Neural progenitor cell (in vitro differentiated cells): ENCODE results near the gene TBX18. TPM values are rescaled to one million over a fixed set of nuclear protein-coding genes. Genes with fewer than 3 reads are reported as not detected.
A peak's percentile ranks its signal among the peaks of the same experiment; 100 is the strongest.

Source experiments
- DNase-seq: peaks from one replicate; pipeline ENCODE4 v3.0.0-alpha.2; 2016; ENCODE audit warnings: low spot score
- H2AFZ ChIP-seq: fragments of 200-600 bp; sonication (generic); replicated peaks from 2 replicates; pipeline ENCODE4 v1.6.1; 2016; ENCODE audit warnings: antibody characterized with exemption
- H3F3A ChIP-seq: fragments of 200-600 bp; sonication (generic); 2 replicates; pipeline ENCODE4 v1.6.1; 2016; ENCODE audit warnings: antibody characterized with exemption, low read depth
- H3K27ac ChIP-seq: fragments of 200-600 bp; sonication (generic); 2 replicates; pipeline ENCODE4 v1.5.1; 2016; ENCODE audit warnings: mild to moderate bottlenecking
- H3K27me3 ChIP-seq: fragments of 200-600 bp; sonication (generic); 2 replicates; pipeline ENCODE4 v1.6.1; 2016; ENCODE audit warnings: mild to moderate bottlenecking, moderate library complexity
- H3K36me3 ChIP-seq: fragments of 200-600 bp; sonication (generic); 2 replicates; pipeline ENCODE4 v1.5.1; 2016
- H3K4me1 ChIP-seq: fragments of 200-600 bp; sonication (generic); 2 replicates; pipeline ENCODE4 v1.6.1; 2016; ENCODE audit warnings: mixed run types
- H3K4me2 ChIP-seq: fragments of 200-600 bp; sonication (generic); 2 replicates; pipeline ENCODE4 v1.6.1; 2016
- H3K4me3 ChIP-seq: fragments of 200-600 bp; sonication (generic); 2 replicates; pipeline ENCODE4 v1.5.1; 2016
- H3K79me2 ChIP-seq: fragments of 200-600 bp; sonication (generic); 2 replicates; pipeline ENCODE4 v1.6.1; 2016; ENCODE audit warnings: low read depth
- H3K9ac ChIP-seq: fragments of 200-600 bp; sonication (generic); 2 replicates; pipeline ENCODE4 v1.6.1; 2016
- H3K9me3 ChIP-seq: fragments of 200-600 bp; sonication (generic); 2 replicates; pipeline ENCODE4 v1.5.1; 2016; ENCODE audit warnings: low read depth
- H4K20me1 ChIP-seq: fragments of 200-600 bp; sonication (generic); 2 replicates; pipeline ENCODE4 v1.6.1; 2016; ENCODE audit warnings: low read depth
- H3K27ac Mint-ChIP-seq: 3 replicates; pipeline ENCODE4 v1.8.0; 2021; ENCODE audit warnings: mixed read lengths
- H3K27me3 Mint-ChIP-seq: 2 replicates; pipeline ENCODE4 v1.8.0; 2022; ENCODE audit warnings: low read depth, mild to moderate bottlenecking, inconsistent platforms, moderate library complexity, mixed read lengths; ENCODE audit not compliant: insufficient read depth
- H3K36me3 Mint-ChIP-seq: 3 replicates; pipeline ENCODE4 v1.8.0; 2021; ENCODE audit warnings: mixed read lengths
- H3K4me1 Mint-ChIP-seq: 3 replicates; pipeline ENCODE4 v1.8.0; 2021; ENCODE audit warnings: mixed read lengths
- H3K4me3 Mint-ChIP-seq: 3 replicates; pipeline ENCODE4 v1.8.0; 2021; ENCODE audit warnings: mild to moderate bottlenecking, moderate library complexity, mixed read lengths
- H3K9me3 Mint-ChIP-seq: 3 replicates; pipeline ENCODE4 v1.8.0; 2020; ENCODE audit warnings: mixed read lengths
- EZH2 ChIP-seq: fragments of 200-600 bp; sonication (generic); IDR thresholded peaks from 2 replicates; pipeline ENCODE4 v1.6.1; 2017; ENCODE audit warnings: antibody characterized with exemption, mild to moderate bottlenecking, moderate library complexity
- EZH2phosphoT487 ChIP-seq: fragments of 200-600 bp; sonication (generic); IDR thresholded peaks from 2 replicates; pipeline ENCODE4 v1.6.1; 2017; ENCODE audit warnings: antibody characterized with exemption
- total RNA-seq: library from RNA; depleted of rRNA; stranded (reverse); fragments of >200 nt; gene quantifications from 2 replicates; pipeline ENCODE4 v1.2.3, GENCODE V29; 2015; ENCODE audit warnings: low replicate concordance
- TF ChIP-seq, protein P1 (sequence below): fragments of 200-600 bp; sonication (generic); IDR thresholded peaks from 2 replicates; pipeline ENCODE4 v1.5.1; 2017; ENCODE audit warnings: antibody characterized with exemption, mild to moderate bottlenecking

The TBX18 gene
- total RNA-seq, 1 donor from 2014 or later, result not detected

DNA sequence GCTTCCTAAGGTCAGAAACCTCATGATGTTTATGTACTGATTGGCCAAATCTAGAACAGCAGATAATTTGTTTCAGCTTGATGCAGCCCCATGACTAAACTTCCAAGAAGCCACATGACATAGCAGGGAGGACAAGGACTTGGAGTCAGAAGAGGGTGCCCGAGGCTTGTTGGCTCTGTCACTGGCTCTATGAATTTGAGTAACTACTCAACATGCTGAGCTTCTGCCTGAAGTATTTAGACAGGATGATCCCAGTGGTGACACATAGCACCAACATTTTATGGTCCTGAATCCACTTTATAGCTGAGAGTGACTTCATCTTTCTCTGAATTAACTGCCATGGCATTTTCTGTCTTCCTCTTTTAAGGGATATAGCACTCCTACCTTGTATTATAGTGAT is 13.5 kb upstream of the TBX18 start:
- H3K36me3 ChIP-seq, result no peaks in the 10 kb centered on the region
- H3K79me2 ChIP-seq, result no peaks in the 10 kb centered on the region
- no peak overlapping the region for H2AFZ ChIP-seq
- H3K27ac Mint-ChIP-seq, result no peak overlapping the region
- no peaks in the 10 kb centered on the region for H3K4me1 ChIP-seq
- H4K20me1 ChIP-seq, result peaks cover 8% of the 10 kb centered on the region
- no peaks in the 10 kb centered on the region for H3K9me3 ChIP-seq
- H3K27me3 Mint-ChIP-seq, result peaks cover 52% of the 10 kb centered on the region
- H3K9ac ChIP-seq, result no peak overlapping the region
- TF ChIP-seq, protein P1, sequence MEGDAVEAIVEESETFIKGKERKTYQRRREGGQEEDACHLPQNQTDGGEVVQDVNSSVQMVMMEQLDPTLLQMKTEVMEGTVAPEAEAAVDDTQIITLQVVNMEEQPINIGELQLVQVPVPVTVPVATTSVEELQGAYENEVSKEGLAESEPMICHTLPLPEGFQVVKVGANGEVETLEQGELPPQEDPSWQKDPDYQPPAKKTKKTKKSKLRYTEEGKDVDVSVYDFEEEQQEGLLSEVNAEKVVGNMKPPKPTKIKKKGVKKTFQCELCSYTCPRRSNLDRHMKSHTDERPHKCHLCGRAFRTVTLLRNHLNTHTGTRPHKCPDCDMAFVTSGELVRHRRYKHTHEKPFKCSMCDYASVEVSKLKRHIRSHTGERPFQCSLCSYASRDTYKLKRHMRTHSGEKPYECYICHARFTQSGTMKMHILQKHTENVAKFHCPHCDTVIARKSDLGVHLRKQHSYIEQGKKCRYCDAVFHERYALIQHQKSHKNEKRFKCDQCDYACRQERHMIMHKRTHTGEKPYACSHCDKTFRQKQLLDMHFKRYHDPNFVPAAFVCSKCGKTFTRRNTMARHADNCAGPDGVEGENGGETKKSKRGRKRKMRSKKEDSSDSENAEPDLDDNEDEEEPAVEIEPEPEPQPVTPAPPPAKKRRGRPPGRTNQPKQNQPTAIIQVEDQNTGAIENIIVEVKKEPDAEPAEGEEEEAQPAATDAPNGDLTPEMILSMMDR, result no peak
- TF ChIP-seq EZH2 (no peak), EZH2phosphoT487 (no peak)
- peaks cover 99% of the 10 kb centered on the region for H3K27me3 ChIP-seq
- H3K4me3 ChIP-seq, result no peak overlapping the region
- peaks cover 6% of the 10 kb centered on the region for H3K4me1 Mint-ChIP-seq
- H3K4me2 ChIP-seq, result no peak overlapping the region
- no peaks in the 10 kb centered on the region for H3K9me3 Mint-ChIP-seq
- H3K36me3 Mint-ChIP-seq, result no peaks in the 10 kb centered on the region
- no peak overlapping the region for H3K27ac ChIP-seq
- DNase-seq, result no peak
- H3F3A ChIP-seq, result peaks cover 11% of the 10 kb centered on the region
- H3K4me3 Mint-ChIP-seq, result no peak overlapping the region

DNA sequence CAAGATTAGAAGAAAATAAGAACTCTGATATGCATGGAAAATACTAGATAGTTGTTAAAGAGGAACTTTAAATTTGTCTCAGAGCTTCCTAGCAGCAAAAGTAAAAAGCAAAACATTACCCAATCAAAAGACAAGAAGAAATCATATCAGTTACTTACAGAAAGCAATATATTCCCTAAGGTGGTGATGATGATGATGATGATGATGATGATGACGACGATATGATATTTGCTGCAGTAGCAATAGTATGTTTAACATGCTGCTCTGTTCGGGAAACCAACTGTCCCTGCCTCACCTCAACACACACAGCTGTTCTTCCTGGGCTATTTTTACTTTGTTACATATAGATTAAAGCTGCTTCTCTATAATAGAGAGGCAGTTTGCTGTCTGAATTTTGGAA is 12.0 kb upstream of the TBX18 start:
- peaks cover 100% of the 10 kb centered on the region for H3K27me3 ChIP-seq
- no peak overlapping the region for H3K27ac ChIP-seq
- H3K27me3 Mint-ChIP-seq, result peaks cover 65% of the 10 kb centered on the region
- H3K27ac Mint-ChIP-seq, result no peak overlapping the region
- no peaks in the 10 kb centered on the region for H3K36me3 ChIP-seq
- H3K4me1 ChIP-seq, result no peaks in the 10 kb centered on the region
- peaks cover 23% of the 10 kb centered on the region for H4K20me1 ChIP-seq
- no peak overlapping the region for H3K4me3 Mint-ChIP-seq
- H3K36me3 Mint-ChIP-seq, result no peaks in the 10 kb centered on the region
- H3K9me3 Mint-ChIP-seq, result no peaks in the 10 kb centered on the region
- peaks cover 11% of the 10 kb centered on the region for H3K4me1 Mint-ChIP-seq
- no peak overlapping the region for H3K4me2 ChIP-seq
- H3K9ac ChIP-seq, result no peak overlapping the region
- H3K9me3 ChIP-seq, result no peaks in the 10 kb centered on the region
- no peak overlapping the region for H3K4me3 ChIP-seq
- no peak for DNase-seq
- no peaks in the 10 kb centered on the region for H3K79me2 ChIP-seq
- TF ChIP-seq EZH2phosphoT487, result no peak
- no peak for TF ChIP-seq EZH2
- TF ChIP-seq, protein P1, result no peak
- H3F3A ChIP-seq, result peaks cover 22% of the 10 kb centered on the region
- H2AFZ ChIP-seq, result no peak overlapping the region

DNA sequence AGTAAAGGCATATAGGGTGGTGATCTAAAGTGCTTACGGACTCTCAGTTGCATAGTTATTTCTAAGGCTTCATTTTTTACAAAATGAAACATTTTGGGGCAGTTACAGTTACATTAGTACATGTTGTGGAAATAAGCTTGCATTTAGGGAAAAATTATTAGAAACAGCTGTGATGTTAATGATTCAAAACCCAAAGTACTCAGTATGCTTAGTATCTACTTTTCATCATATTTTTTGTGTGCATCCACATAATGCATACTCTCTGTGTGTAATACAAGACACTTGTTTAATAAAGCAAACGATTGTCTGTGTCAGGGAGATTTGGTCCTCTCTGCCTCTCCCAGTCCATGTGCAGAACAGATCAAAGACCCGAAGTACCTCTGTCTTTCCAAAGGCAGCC is 11.4 kb upstream of the TBX18 start:
- H3K4me3 Mint-ChIP-seq, result no peak overlapping the region
- Histone ChIP-seq H3K27me3 (peaks cover 100% of the 10 kb centered on the region), H3K4me3 (no peak overlapping the region), H3K9me3 (no peaks in the 10 kb centered on the region), H3F3A (peaks cover 22% of the 10 kb centered on the region), H3K4me1 (no peaks in the 10 kb centered on the region), H4K20me1 (peaks cover 30% of the 10 kb centered on the region), H3K9ac (no peak overlapping the region), H3K27ac (no peak overlapping the region), H3K79me2 (no peaks in the 10 kb centered on the region), H2AFZ (no peak overlapping the region), H3K4me2 (no peak overlapping the region), H3K36me3 (no peaks in the 10 kb centered on the region)
- H3K4me1 Mint-ChIP-seq, result peaks cover 11% of the 10 kb centered on the region
- no peak for DNase-seq
- no peak for TF ChIP-seq EZH2phosphoT487
- no peak for TF ChIP-seq EZH2
- TF ChIP-seq, protein P1, result no peak
- H3K27ac Mint-ChIP-seq, result no peak overlapping the region
- H3K27me3 Mint-ChIP-seq, result peaks cover 70% of the 10 kb centered on the region
- no peaks in the 10 kb centered on the region for H3K36me3 Mint-ChIP-seq
- no peaks in the 10 kb centered on the region for H3K9me3 Mint-ChIP-seq

DNA sequence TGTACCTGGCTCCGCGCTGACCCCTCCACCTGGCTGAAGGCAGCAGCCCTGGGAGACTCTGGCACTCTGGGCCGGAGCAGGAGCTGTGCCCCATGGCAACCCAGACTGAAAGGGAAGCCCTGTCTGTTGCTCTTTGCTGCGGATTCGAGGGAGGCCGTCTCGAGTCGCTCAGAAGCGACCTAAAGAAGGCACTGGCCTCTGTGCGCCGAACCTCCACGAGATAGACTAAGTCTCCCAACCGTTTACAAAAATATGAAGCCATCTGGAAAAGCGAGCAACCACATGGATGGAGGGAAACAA is 10.5 kb upstream of the TBX18 start:
- Mint-ChIP-seq H3K4me3 (peak overlapping the region; percentile 62), H3K9me3 (no peaks in the 10 kb centered on the region), H3K27ac (no peak overlapping the region), H3K27me3 (peaks cover 74% of the 10 kb centered on the region), H3K36me3 (no peaks in the 10 kb centered on the region), H3K4me1 (peaks cover 11% of the 10 kb centered on the region)
- Histone ChIP-seq H3K9me3 (no peaks in the 10 kb centered on the region), H3K36me3 (no peaks in the 10 kb centered on the region), H3F3A (peaks cover 22% of the 10 kb centered on the region), H2AFZ (no peak overlapping the region), H3K4me1 (no peaks in the 10 kb centered on the region), H3K27ac (no peak overlapping the region), H3K27me3 (peaks cover 100% of the 10 kb centered on the region), H3K4me3 (peak overlapping the region; percentile 36), H3K79me2 (no peaks in the 10 kb centered on the region), H3K4me2 (peak overlapping the region; percentile 72), H4K20me1 (peaks cover 38% of the 10 kb centered on the region), H3K9ac (no peak overlapping the region)
- no peak for DNase-seq
- TF ChIP-seq EZH2, result no peak
- TF ChIP-seq, protein P1, result no peak
- no peak for TF ChIP-seq EZH2phosphoT487
